Neural cell (in vitro differentiated cells): ENCODE results near the gene CCDC47.

ENCODE experiments used
- RAD21 ChIP-seq: fragments of 450-650 bp; conservative IDR thresholded peaks from 2 replicates; pipeline ENCODE4 v1.6.1; 2014; ENCODE audit warnings: antibody characterized with exemption, mild to moderate bottlenecking, moderate library complexity
- TF ChIP-seq, protein P1 (sequence below): fragments of 450-650 bp; IDR thresholded peaks from 2 replicates; pipeline ENCODE4 v1.5.1; 2014; ENCODE audit warnings: antibody characterized with exemption, mild to moderate bottlenecking, moderate library complexity; ENCODE audit not compliant: poor library complexity, severe bottlenecking

GRCh38 chr17:63705657-63706056 is 67.7 kb downstream of the CCDC47 start:
- TF ChIP-seq RAD21, result no peak
- TF ChIP-seq, protein P1, sequence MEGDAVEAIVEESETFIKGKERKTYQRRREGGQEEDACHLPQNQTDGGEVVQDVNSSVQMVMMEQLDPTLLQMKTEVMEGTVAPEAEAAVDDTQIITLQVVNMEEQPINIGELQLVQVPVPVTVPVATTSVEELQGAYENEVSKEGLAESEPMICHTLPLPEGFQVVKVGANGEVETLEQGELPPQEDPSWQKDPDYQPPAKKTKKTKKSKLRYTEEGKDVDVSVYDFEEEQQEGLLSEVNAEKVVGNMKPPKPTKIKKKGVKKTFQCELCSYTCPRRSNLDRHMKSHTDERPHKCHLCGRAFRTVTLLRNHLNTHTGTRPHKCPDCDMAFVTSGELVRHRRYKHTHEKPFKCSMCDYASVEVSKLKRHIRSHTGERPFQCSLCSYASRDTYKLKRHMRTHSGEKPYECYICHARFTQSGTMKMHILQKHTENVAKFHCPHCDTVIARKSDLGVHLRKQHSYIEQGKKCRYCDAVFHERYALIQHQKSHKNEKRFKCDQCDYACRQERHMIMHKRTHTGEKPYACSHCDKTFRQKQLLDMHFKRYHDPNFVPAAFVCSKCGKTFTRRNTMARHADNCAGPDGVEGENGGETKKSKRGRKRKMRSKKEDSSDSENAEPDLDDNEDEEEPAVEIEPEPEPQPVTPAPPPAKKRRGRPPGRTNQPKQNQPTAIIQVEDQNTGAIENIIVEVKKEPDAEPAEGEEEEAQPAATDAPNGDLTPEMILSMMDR, result no peak
